Prostate gland (tissue), 2 donors: ENCODE measurements around the gene RAB3GAP2.

Source experiments
- CTCF ChIP-seq, 4 experiments: fragments of 200-600 bp in 2 of 4; fragments of 450-650 bp in 2 of 4; sonication (generic) in 2 of 4; IDR thresholded peaks; 1 replicate in 3 of 4; 2 replicates in 1 of 4; pipeline ENCODE4 v1.5.1; 2016 to 2019; ENCODE audit warnings: antibody characterized with exemption in 4 of 4, mild to moderate bottlenecking in 2 of 4, moderate library complexity in 2 of 4
- POLR2A ChIP-seq: fragments of 450-650 bp; IDR thresholded peaks from one replicate; pipeline ENCODE4 v1.6.1; 2016; ENCODE audit warnings: antibody characterized with exemption, mild to moderate bottlenecking

GRCh38 chr1:220274251-220274855 lies 2.1 kb upstream of the RAB3GAP2 start:
- TF ChIP-seq CTCF (IDR thresholded peaks at IDR 0.05) (no peak), POLR2A (no peak)
